HepG2 (cell line): ENCODE data around the gene NAPEPLD. TPM values are rescaled to one million over a fixed set of nuclear protein-coding genes. Genes with fewer than 3 reads are reported as not detected.

Experiments
- ATF2 ChIP-seq: sonication (generic); formaldehyde crosslinking; IDR thresholded peaks from 2 replicates; pipeline ENCODE4 v1.4.0; 2020; ENCODE audit warnings: missing genetic modification reagents
- PAXIP1 ChIP-seq: sonication (generic); formaldehyde crosslinking; conservative IDR thresholded peaks from 2 replicates; pipeline ENCODE4 v1.4.0; 2020; ENCODE audit warnings: mild to moderate bottlenecking, missing genetic modification reagents, moderate library complexity
- STAG1 ChIP-seq: sonication (generic); formaldehyde crosslinking; IDR thresholded peaks from 2 replicates; pipeline ENCODE4 v1.4.0; 2020; ENCODE audit warnings: missing genetic modification reagents
- ZBTB7A ChIP-seq: sonication (generic); formaldehyde crosslinking; IDR thresholded peaks from 2 replicates; pipeline ENCODE4 v1.8.0; 2022; ENCODE audit warnings: mild to moderate bottlenecking, missing genetic modification reagents
- ZHX2 ChIP-seq, 2 experiments: sonication (generic) in 1 of 2; formaldehyde crosslinking in 1 of 2; IDR thresholded peaks; 2 replicates each; pipeline versions ENCODE4 v1.6.1 to v1.9.0; 2014 to 2022; ENCODE audit warnings: antibody characterized with exemption in 1 of 2, borderline replicate concordance in 1 of 2, inconsistent platforms in 1 of 2, low read depth in 1 of 2, missing genetic modification reagents in 1 of 2
- polyA plus RNA-seq, 8 experiments: library from polyadenylated mRNA; depleted of rRNA in 3 of 8; stranded (reverse) in 7 of 8; unstranded in 1 of 8; fragments of >200 nt; fragmentation: Illumina TruSeq in 4 of 8; extraction: Trizol in 4 of 8; gene quantifications; 2 replicates each; pipeline versions ENCODE4 v1.2.1 to v1.2.3, GENCODE V29; 2011 to 2016; ENCODE audit warnings: low read depth in 4 of 8, missing spikeins in 1 of 8, mixed read lengths in 1 of 8; ENCODE audit not compliant: insufficient read depth in 1 of 8
- total RNA-seq, 5 experiments: library from RNA; depleted of rRNA; stranded (reverse); fragments of >200 nt; fragmentation: Illumina TruSeq; extraction: Trizol; gene quantifications; 2 replicates each; pipeline ENCODE4 v1.2.3, GENCODE V29; 2016; ENCODE audit warnings: low read depth in 1 of 5

Gene NAPEPLD
- total and polyA plus RNA-seq, 2 of the 13 experiments (the other 11 are each of a cell fraction or from before 2014, with no cell fraction given) = 3.4 to 5.6 TPM

GRCh38 chr7:103094102-103094501, 54.8 kb downstream of the NAPEPLD start (continued):
- no peak for TF ChIP-seq ZHX2 (IDR thresholded peaks at IDR 0.05; ENCODE audit: low read depth)
- TF ChIP-seq ZHX2 (CRISPR knock-in tag; IDR thresholded peaks at IDR 0.05; ENCODE audit: borderline replicate concordance) = no peak
- no peak for TF ChIP-seq ATF2 (CRISPR knock-in tag)
- TF ChIP-seq PAXIP1 = no peak
- TF ChIP-seq ZBTB7A = no peak
- peak; percentile 52 for TF ChIP-seq STAG1 (CRISPR knock-in tag)
- TF ChIP-seq, all 625 proteins: peak for 2
